Ovary (tissue), 9 donors: ENCODE data around the gene STPG3. TPM values are rescaled to one million over a fixed set of nuclear protein-coding genes. Genes with fewer than 3 reads are reported as not detected.

Experiments
- DNase-seq, 5 donors: peaks; one replicate each; pipeline ENCODE4 v3.0.0-alpha.2; 2019 to 2020
- H3K27ac ChIP-seq, 2 donors: fragments of 200-600 bp; one replicate each; pipeline versions ENCODE4 v1.5.1 to v1.8.0; 2019 to 2022
- H3K27me3 ChIP-seq: fragments of 200-600 bp; one replicate; pipeline ENCODE4 v1.8.0; 2022
- H3K36me3 ChIP-seq: fragments of 200-600 bp; sonication (generic); one replicate; pipeline ENCODE4 v1.5.1; 2019
- H3K4me1 ChIP-seq: one replicate; pipeline ENCODE4 v1.8.1; 2013; ENCODE audit warnings: mild to moderate bottlenecking, moderate library complexity; ENCODE audit not compliant: insufficient read depth
- H3K4me3 ChIP-seq: fragments of 200-600 bp; sonication (generic); one replicate; pipeline ENCODE4 v1.5.1; 2017
- H3K9me3 ChIP-seq, 2 donors: fragments of 200-600 bp in 1 of 2; sonication (generic) in 1 of 2; one replicate each; pipeline versions ENCODE4 v1.5.1 to v1.8.1; 2013 to 2019; ENCODE audit warnings: mild to moderate bottlenecking in 1 of 2, moderate library complexity in 1 of 2
- EP300 ChIP-seq: sonication (generic); formaldehyde crosslinking; IDR thresholded peaks from one replicate; pipeline ENCODE4 v1.6.1; 2017; ENCODE audit warnings: antibody characterized with exemption
- POLR2A ChIP-seq: fragments of 450-650 bp; IDR thresholded peaks from one replicate; pipeline ENCODE4 v1.6.1; 2017; ENCODE audit warnings: antibody characterized with exemption, mild to moderate bottlenecking, moderate library complexity
- WGBS, 3 donors: extraction: QIAGEN DNeasy Blood & Tissue Kit in 1 of 3; methylation state at CpG; one replicate each; pipeline versions ENCODE4 v1.1.5 to v1.1.7; 2013 to 2017; 5-methylcytosine and 5-hydroxymethylcytosine counted together
- intact Hi-C, 4 donors: fragments of 100-400 bp; cut with DNase I; formaldehyde crosslinking; loops; one replicate each; pipeline versions ENCODE4 v1.11.0 to v1.15.1; 2022 to 2023
- polyA plus RNA-seq, 2 donors: library from polyadenylated mRNA; stranded (reverse); fragments of 200-250 nt in 1 of 2; fragments of 350-450 nt in 1 of 2; fragmentation: Illumina TruSeq in 1 of 2; extraction: RNeasy Lipid Tissue Mini Kit (QIAGEN cat#74804) in 1 of 2; gene quantifications; one replicate each; pipeline ENCODE4 v1.2.3, GENCODE V29; 2013 to 2014
- total RNA-seq, 7 donors: library from RNA; depleted of rRNA in 2 of 7; stranded (reverse); fragments of >200 nt in 2 of 7; fragmentation: NEBNext Ultra II Directional in 3 of 7; extraction: Animal tissue kit (Norgen Biotek cat#: 25700) in 3 of 7; gene quantifications; one replicate each; pipeline versions ENCODE4 v1.1.0 to v1.2.4, GENCODE V29; 2016 to 2023
- TF ChIP-seq, protein P1 (sequence below), 3 donors: fragments of 450-650 bp in 2 of 3; fragments of 200-600 bp in 1 of 3; IDR thresholded peaks; one replicate each; pipeline versions ENCODE4 v1.5.1 to v1.8.0; 2016 to 2022; ENCODE audit warnings: antibody characterized with exemption in 3 of 3, mild to moderate bottlenecking in 1 of 3
- donor health status: DM: no; HTN: no; CAD: no; lungs with moderate emphysema.
- donor health status: DM: no; HTN: no; CAD: no.
- donor health status: Bipolar disorder and iron deficiency.
- donor health status: DM: yes; HTN: yes; CAD: no.
- donor health status: DM: no; HTN: no; CAD: no.
- donor health status: DM: yes; HTN: yes; CAD: no.

Gene STPG3
- total and polyA plus RNA-seq, 9 donors: not detected

DNA sequence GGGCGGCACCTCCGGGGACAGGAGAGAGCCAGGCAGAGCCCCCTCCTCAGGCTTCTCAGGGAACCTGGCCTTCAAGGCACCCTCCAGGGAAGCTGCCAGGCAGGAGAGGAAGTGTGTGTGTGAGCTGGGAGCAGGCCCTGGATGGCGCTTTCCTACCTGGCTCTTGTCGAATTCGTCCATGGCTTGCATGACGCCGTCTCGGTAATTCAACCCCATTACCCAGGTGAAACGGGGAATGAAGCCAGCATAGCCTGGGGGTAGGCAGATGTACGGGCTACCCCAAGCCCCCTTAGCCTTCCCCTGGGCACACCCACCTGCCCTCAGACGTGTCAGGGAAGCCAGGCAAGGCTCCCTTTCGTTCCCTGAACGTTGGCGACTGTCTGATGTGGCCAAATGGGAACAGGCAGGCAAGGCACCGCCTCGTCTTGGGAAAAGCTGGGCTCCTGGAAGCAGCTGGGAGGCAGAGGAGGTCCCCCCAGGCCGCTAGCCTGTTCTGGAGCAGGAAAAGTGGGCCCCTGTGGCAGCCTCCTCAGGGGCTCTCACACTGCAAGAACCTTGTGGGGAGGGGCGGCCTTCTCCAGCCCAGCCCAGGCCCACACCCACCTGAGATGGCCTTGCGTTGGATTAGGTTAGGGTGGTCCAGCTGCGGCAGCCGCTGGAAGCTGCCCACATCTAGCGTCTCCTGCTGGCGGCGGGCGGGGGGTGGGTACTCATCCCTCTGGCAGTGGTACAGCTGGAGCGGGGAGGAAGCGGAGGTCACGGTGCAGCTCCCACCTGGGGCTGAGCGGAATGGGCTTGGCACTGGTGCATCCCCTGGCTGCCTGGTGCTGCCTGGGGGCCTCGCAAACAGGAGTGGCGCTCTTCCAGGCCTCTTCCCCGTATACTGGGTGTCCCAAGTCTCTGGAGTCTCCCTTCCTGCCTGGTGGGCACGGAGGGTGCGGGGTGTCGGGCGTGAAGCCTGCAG lies 6.3 kb upstream of the STPG3 start:
- TF ChIP-seq, protein P1, sequence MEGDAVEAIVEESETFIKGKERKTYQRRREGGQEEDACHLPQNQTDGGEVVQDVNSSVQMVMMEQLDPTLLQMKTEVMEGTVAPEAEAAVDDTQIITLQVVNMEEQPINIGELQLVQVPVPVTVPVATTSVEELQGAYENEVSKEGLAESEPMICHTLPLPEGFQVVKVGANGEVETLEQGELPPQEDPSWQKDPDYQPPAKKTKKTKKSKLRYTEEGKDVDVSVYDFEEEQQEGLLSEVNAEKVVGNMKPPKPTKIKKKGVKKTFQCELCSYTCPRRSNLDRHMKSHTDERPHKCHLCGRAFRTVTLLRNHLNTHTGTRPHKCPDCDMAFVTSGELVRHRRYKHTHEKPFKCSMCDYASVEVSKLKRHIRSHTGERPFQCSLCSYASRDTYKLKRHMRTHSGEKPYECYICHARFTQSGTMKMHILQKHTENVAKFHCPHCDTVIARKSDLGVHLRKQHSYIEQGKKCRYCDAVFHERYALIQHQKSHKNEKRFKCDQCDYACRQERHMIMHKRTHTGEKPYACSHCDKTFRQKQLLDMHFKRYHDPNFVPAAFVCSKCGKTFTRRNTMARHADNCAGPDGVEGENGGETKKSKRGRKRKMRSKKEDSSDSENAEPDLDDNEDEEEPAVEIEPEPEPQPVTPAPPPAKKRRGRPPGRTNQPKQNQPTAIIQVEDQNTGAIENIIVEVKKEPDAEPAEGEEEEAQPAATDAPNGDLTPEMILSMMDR (IDR thresholded peaks at IDR 0.05): no peak
- no peak for TF ChIP-seq POLR2A
- Histone ChIP-seq H3K4me3 (no peak overlapping the region), H3K9me3 (no peaks in the 10 kb centered on the region), H3K27ac (no peak overlapping the region), H3K4me1 (peaks cover 4% of the 10 kb centered on the region), H3K27me3 (no peaks in the 10 kb centered on the region), H3K36me3 (no peaks in the 10 kb centered on the region)
- no peak for DNase-seq
- intact Hi-C loops: no loop called here
- WGBS, 3 donors: 39 to 49% (median 46%) methylated on average over 30 to 36 of the region's 36 CpGs

DNA sequence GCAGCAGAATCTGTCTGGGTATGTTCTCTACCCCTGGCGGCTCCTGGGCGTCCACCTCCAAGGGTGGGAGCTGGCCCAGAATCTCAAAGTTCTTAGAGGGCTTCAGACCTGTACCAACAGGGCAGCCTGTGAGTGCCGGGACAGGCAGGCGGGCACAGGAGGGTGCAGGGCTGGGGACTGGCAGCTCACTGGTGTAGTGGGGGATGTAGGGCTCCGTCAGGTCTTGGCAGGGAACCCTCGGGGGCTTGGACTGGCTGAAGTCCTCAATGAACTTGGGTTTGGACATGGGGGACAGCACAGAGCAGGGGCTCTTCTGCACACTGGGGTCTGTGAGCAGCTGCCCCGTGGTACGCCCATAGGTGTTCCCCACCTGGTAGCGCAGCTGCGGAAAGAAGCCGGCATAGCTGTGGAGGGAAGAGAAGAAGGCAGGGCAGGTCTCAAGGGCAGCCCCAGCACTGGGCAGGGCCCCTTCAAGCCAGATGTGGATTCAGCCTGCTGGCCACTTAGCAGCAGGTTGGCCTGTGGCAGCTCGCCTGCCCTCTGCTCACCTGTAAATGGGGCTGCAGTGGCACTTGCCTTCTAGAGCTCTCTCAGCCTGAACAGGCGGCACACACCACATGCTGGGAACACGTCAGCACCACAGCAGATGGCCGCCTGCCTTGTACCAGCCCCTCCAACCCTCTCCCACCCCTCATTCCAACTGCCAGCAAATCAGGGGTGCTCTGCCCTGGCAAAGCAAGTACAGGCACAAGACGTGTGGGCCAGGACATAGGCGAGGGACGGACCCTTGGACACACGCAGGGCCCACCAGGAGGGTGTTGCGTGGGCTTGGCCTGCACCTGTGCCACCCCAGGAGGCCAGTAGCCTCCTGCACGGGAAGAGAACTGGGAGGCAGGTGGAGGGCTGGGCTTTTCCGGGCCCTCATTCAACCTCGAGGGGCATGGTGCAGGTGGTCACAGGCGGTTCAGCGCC lies 5.3 kb upstream of the STPG3 start:
- intact Hi-C loops: no loop called here
- H3K27ac ChIP-seq: no peak overlapping the region
- WGBS, 3 donors: 73 to 84% (median 78%) methylated on average over 25 of the region's 25 CpGs
- no peaks in the 10 kb centered on the region for H3K27me3 ChIP-seq
- no peaks in the 10 kb centered on the region for H3K9me3 ChIP-seq
- H3K4me3 ChIP-seq: no peak overlapping the region
- no peak for DNase-seq
- TF ChIP-seq EP300 (no peak), POLR2A (no peak)
- TF ChIP-seq, protein P1 (IDR thresholded peaks at IDR 0.05): no peak
- peaks cover 4% of the 10 kb centered on the region for H3K4me1 ChIP-seq
- no peaks in the 10 kb centered on the region for H3K36me3 ChIP-seq

DNA sequence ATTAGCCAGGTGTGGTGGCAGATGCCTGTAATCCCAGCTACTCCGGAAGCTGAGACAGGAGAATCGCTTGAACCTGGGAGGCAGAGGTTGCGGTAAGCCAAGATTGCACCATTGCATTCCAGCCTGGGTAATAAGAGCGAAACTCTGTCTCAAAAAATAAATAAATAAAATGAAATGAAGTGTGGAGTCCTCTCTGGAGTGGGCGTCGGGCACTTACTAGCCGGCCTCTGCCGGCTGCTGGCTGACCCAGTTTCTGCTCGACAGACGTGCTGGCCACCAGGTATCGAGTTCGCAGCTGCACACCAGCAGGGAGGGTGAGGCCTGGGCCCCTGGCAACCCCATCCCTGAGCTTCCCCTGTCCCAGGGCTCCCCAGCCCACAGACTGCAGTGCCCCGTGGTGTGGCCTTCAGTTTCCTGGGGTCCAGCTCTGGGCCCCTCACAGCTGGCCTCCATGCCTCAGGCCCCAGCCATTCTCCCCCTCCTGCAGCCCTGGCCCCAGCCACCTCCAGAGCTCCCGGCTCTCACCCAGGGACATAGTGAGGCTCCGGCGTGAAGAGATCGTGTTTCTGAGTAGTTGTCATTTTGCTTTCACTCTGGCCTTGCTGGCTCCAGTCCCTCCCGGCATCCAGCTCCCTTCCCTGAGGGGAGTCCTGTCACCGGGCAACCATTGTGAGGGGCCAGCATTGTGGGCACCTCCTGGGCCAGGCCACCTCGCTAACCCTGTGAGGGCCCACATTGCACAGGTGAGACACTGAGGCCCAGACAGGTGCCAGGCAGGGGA lies 3.8 kb upstream of the STPG3 start:
- Histone ChIP-seq H3K27me3 (no peaks in the 10 kb centered on the region), H3K9me3 (no peaks in the 10 kb centered on the region), H3K4me1 (peaks cover under 1% of the 10 kb centered on the region), H3K36me3 (no peaks in the 10 kb centered on the region), H3K27ac (no peak overlapping the region), H3K4me3 (no peak overlapping the region)
- no peak for DNase-seq
- no peak for TF ChIP-seq EP300
- TF ChIP-seq, protein P1 (IDR thresholded peaks at IDR 0.05): no peak
- no peak for TF ChIP-seq POLR2A
- intact Hi-C loops: no loop called here
- 37 to 57% (median 47%) methylated on average over 20 of the region's 20 CpGs for WGBS, 3 donors

DNA sequence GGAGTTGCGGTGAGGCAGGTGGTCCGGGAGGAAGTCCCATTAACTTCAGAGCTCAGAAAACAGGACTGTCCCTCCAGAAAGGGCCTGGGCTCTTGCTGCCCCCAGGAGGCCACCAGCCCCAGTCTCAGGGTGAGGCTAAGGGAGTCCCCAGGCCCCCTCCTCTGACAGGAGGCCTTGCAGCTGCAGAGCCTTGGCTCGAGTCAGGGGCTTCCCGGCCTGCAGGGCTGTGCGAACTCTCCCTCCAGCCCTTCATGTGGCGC lies 3.2 kb upstream of the STPG3 start:
- intact Hi-C loops: no loop called here
- H3K36me3 ChIP-seq: no peaks in the 10 kb centered on the region
- H3K4me1 ChIP-seq: no peaks in the 10 kb centered on the region
- no peak overlapping the region for H3K27ac ChIP-seq
- H3K9me3 ChIP-seq: no peaks in the 10 kb centered on the region
- WGBS, 3 donors: 47 to 69% (median 52%) methylated on average over 6 of the region's 6 CpGs
- no peaks in the 10 kb centered on the region for H3K27me3 ChIP-seq
- no peak overlapping the region for H3K4me3 ChIP-seq
- DNase-seq: no peak
- no peak for TF ChIP-seq EP300
- TF ChIP-seq POLR2A: no peak
- TF ChIP-seq, protein P1 (IDR thresholded peaks at IDR 0.05): no peak
